ENCODE measurements around the gene EDAR. TPM values are rescaled to one million over a fixed set of nuclear protein-coding genes. Genes with fewer than 3 reads are reported as not detected.
A peak's percentile ranks its signal among the peaks of the same experiment; 100 is the strongest.

EDAR gene
- polyA plus RNA-seq, 2 of the 4 experiments (the other 2 are of a cell fraction): 0.05 to 0.26 TPM

GRCh38 chr2:108916122-108916795, 72.8 kb downstream of the EDAR start:
- Histone ChIP-seq H3K9me3 (no peaks in the 10 kb centered on the region), H3K4me3 (no peak overlapping the region), H3K4me1 (no peaks in the 10 kb centered on the region), H3K27ac (no peak overlapping the region), H3K4me2 (no peak overlapping the region)
- FAIRE-seq: no peak
- ATAC-seq: peak in 1 of 2 experiments; percentile 25; a peak in 1 of 6 replicates
- ChIA-PET CTCF (interaction anchor here (0.6 to 10.0 kb wide), 3 partner anchors 12 to 700 kb away, joined by 3 to 74 read pairs (median 3); no protein-coding TSS in a partner anchor), POLR2A (no interaction called here)
- DNase-seq (ENCODE audit: low read depth in 1 of 2, low spot score in 1 of 2): no peak
- WGBS (ENCODE audit: missing lambda C conversion rate): 50% methylated on average over 15 of the region's 15 CpGs
- TF ChIP-seq PHF8 (IDR thresholded peaks at IDR 0.05; ENCODE audit: borderline replicate concordance, low read depth): no peak
- TF ChIP-seq RNF2 (IDR thresholded peaks at IDR 0.05; ENCODE audit: borderline replicate concordance, low read depth): no peak
- TF ChIP-seq CBX2 (IDR thresholded peaks at IDR 0.05; ENCODE audit: borderline replicate concordance, low read depth): no peak
- TF ChIP-seq RFX5 (IDR thresholded peaks at IDR 0.05): no peak
- TF ChIP-seq CBX8 (IDR thresholded peaks at IDR 0.05): no peak
- TF ChIP-seq USF2 (IDR thresholded peaks at IDR 0.05): no peak

GRCh38 chr2:108912629-108912902, 76.5 kb downstream of the EDAR start:
- Histone ChIP-seq H3K4me3 (no peak overlapping the region), H3K4me1 (no peaks in the 10 kb centered on the region), H3K27ac (no peak overlapping the region), H3K4me2 (no peak overlapping the region), H3K9me3 (no peaks in the 10 kb centered on the region)
- no peak for FAIRE-seq
- ATAC-seq: no peak
- no peak for TF ChIP-seq HMGXB4 (CRISPR knock-in tag; IDR thresholded peaks at IDR 0.05; ENCODE audit: borderline replicate concordance)
- CTCF ChIA-PET: interaction anchor here (10.0 kb wide), 1 partner anchor 16 kb away, joined by 74 read pairs; no protein-coding TSS in a partner anchor
- POLR2A ChIA-PET: no interaction called here
- 56% methylated on average over 5 of the region's 5 CpGs for WGBS (ENCODE audit: missing lambda C conversion rate)
- no peak for DNase-seq (ENCODE audit: low read depth in 1 of 2, low spot score in 1 of 2)

- no peak for TF ChIP-seq ZSCAN20 (CRISPR knock-in tag; IDR thresholded peaks at IDR 0.05)
- TF ChIP-seq MAFK (IDR thresholded peaks at IDR 0.05; ENCODE audit: partially characterized antibody): peak; percentile 80
- no peak for TF ChIP-seq KDM1A (IDR thresholded peaks at IDR 0.05; ENCODE audit: low read depth)
- no peak for TF ChIP-seq FOSL2 (IDR thresholded peaks at IDR 0.05)
- TF ChIP-seq FOSL2 (CRISPR knock-in tag; IDR thresholded peaks at IDR 0.05): no peak
- WGBS (ENCODE audit: missing lambda C conversion rate): 60% methylated on average over 18 of the region's 21 CpGs
- ChIA-PET CTCF (interaction anchor here (1.3 to 10.0 kb wide), 2 partner anchors 17 to 33 kb away, joined by 3 to 74 read pairs; no protein-coding TSS in a partner anchor), POLR2A (no interaction called here)
- no peak overlapping the region for H3K4me3 ChIP-seq
- H3K27ac ChIP-seq: no peak overlapping the region
- FAIRE-seq (no peak), ATAC-seq (no peak), DNase-seq (ENCODE audit: low read depth in 1 of 2, low spot score in 1 of 2) (no peak)
- no peaks in the 10 kb centered on the region for H3K9me3 ChIP-seq
- no peaks in the 10 kb centered on the region for H3K4me1 ChIP-seq
- H3K4me2 ChIP-seq: no peak overlapping the region
These were observed 77.0 kb downstream of the EDAR start for GRCh38 chr2:108911807-108912628.

- POLR2A ChIA-PET: no interaction called here
- CTCF ChIA-PET: interaction anchor here (1.3 to 10.0 kb wide), 2 partner anchors 17 to 33 kb away, joined by 3 to 74 read pairs; no protein-coding TSS in a partner anchor
- 38% methylated on average over 5 of the region's 5 CpGs for WGBS (ENCODE audit: missing lambda C conversion rate)
These were observed 77.6 kb downstream of the EDAR start for GRCh38 chr2:108911401-108911800.

More at GRCh38 chr2:108911401-108911800, 77.6 kb downstream of the EDAR start:
- FAIRE-seq: no peak
- no peak for ATAC-seq
- Histone ChIP-seq H3K4me3 (no peak overlapping the region), H3K4me1 (no peaks in the 10 kb centered on the region), H3K27ac (no peak overlapping the region), H3K9me3 (no peaks in the 10 kb centered on the region), H3K4me2 (no peak overlapping the region)
- no peak for DNase-seq (ENCODE audit: low read depth in 1 of 2, low spot score in 1 of 2)
- no peak for TF ChIP-seq RFX5 (IDR thresholded peaks at IDR 0.05)
